K562 (cell line): ENCODE results near the gene PHPT1. TPM values are rescaled to one million over a fixed set of nuclear protein-coding genes. Genes with fewer than 3 reads are reported as not detected.

Source experiments
- MAFG ChIP-seq: fragments of 450-650 bp; conservative IDR thresholded peaks from 2 replicates; pipeline ENCODE4 v1.6.1; 2016; ENCODE audit warnings: missing genetic modification characterization, missing compliant biosample characterization
- MEF2D ChIP-seq: conservative IDR thresholded peaks from 2 replicates; pipeline ENCODE4 v1.6.1; 2016; ENCODE audit warnings: low read depth, missing genetic modification characterization, missing compliant biosample characterization
- NCOA4 ChIP-seq: fragments of 450-650 bp; IDR thresholded peaks from 2 replicates; pipeline ENCODE4 v1.6.1; 2018; ENCODE audit warnings: mild to moderate bottlenecking; ENCODE audit not compliant: partially characterized antibody
- NCOA6 ChIP-seq: fragments of 450-650 bp; IDR thresholded peaks from 2 replicates; pipeline ENCODE4 v1.6.1; 2017; ENCODE audit warnings: mild to moderate bottlenecking
- NELFE ChIP-seq: IDR thresholded peaks from 2 replicates; pipeline ENCODE4 v1.6.1; 2011; ENCODE audit warnings: mild to moderate bottlenecking; ENCODE audit not compliant: insufficient read depth, insufficient read length
- NFIX ChIP-seq: fragments of 250-450 bp; sonication (Bioruptor Pico); IDR thresholded peaks from 2 replicates; pipeline ENCODE4 v1.4.0; 2020; ENCODE audit warnings: low read depth, mild to moderate bottlenecking, moderate library complexity
- NR3C1 ChIP-seq: sonication (generic); formaldehyde crosslinking; IDR thresholded peaks from 2 replicates; pipeline ENCODE4 v1.8.1; 2022; ENCODE audit warnings: missing genetic modification reagents
- PCBP2 ChIP-seq: fragments of 200-400 bp; formaldehyde crosslinking; IDR thresholded peaks from 2 replicates; pipeline ENCODE4 v1.6.1; 2018; ENCODE audit warnings: low read length, low read depth, mild to moderate bottlenecking, moderate library complexity; ENCODE audit not compliant: poor library complexity, severe bottlenecking
- RB1 ChIP-seq: fragments of 450-650 bp; IDR thresholded peaks from 2 replicates; pipeline ENCODE4 v1.6.1; 2017; ENCODE audit warnings: low read depth, mild to moderate bottlenecking
- ZFP1 ChIP-seq: fragments of 450-650 bp; formaldehyde crosslinking; IDR thresholded peaks from 2 replicates; pipeline ENCODE4 v1.4.0; 2020; ENCODE audit warnings: mild to moderate bottlenecking, mixed read lengths
- ZNF124 ChIP-seq: sonication (generic); formaldehyde crosslinking; IDR thresholded peaks from 2 replicates; pipeline ENCODE4 v1.8.1; 2022; ENCODE audit warnings: missing genetic modification reagents
- ZNF561 ChIP-seq: fragments of 450-650 bp; formaldehyde crosslinking; conservative IDR thresholded peaks from 2 replicates; pipeline ENCODE4 v1.4.0; 2020; ENCODE audit warnings: mild to moderate bottlenecking, moderate library complexity
- ZNF589 ChIP-seq: fragments of 200-800 bp; sonication (Bioruptor generic); IDR thresholded peaks from 2 replicates; pipeline ENCODE4 v1.6.1; 2016; ENCODE audit warnings: low read depth, missing genetic modification characterization, missing compliant biosample characterization
- polyA plus RNA-seq, 8 experiments: library from polyadenylated mRNA; depleted of rRNA in 4 of 8; stranded (reverse) in 5 of 8; unstranded in 3 of 8; fragments of >200 nt; fragmentation: Nextera tagmentation in 2 of 8; fragmentation: Illumina TruSeq in 1 of 8; extraction: Ambion mirVana in 2 of 8; extraction: Trizol in 1 of 8; gene quantifications; 2 replicates each; pipeline versions ENCODE4 v1.2.1 to v1.2.3, GENCODE V29; 2011 to 2014; ENCODE audit warnings: inconsistent platforms in 1 of 8, missing spikeins in 1 of 8
- total RNA-seq, 7 experiments: library from RNA; depleted of rRNA in 6 of 7; stranded (reverse); fragments of >200 nt in 6 of 7; fragmentation: Illumina TruSeq in 2 of 7; extraction: Trizol in 2 of 7; gene quantifications; 2 replicates each; pipeline versions ENCODE4 v1.2.1 to v1.2.3, GENCODE V29; 2011 to 2021; ENCODE audit warnings: low replicate concordance in 1 of 7
- TF ChIP-seq, protein P1 (sequence below): sonication (generic); formaldehyde crosslinking; IDR thresholded peaks from 2 replicates; pipeline ENCODE4 v1.8.0; 2022; ENCODE audit warnings: mild to moderate bottlenecking, missing genetic modification reagents
- TF ChIP-seq, protein P2 (sequence below): fragments of 450-650 bp; IDR thresholded peaks from 2 replicates; pipeline ENCODE4 v1.6.1; 2016; ENCODE audit warnings: mild to moderate bottlenecking
- TF ChIP-seq, protein P3 (sequence below): sonication (generic); formaldehyde crosslinking; IDR thresholded peaks from 2 replicates; pipeline ENCODE4 v1.8.0; 2022; ENCODE audit warnings: missing genetic modification reagents, mild to moderate bottlenecking, borderline replicate concordance
- TF ChIP-seq, protein P4 (sequence below): fragments of 150-350 bp; IDR thresholded peaks from 2 replicates; pipeline ENCODE4 v1.6.1; 2014; ENCODE audit warnings: low read depth, mild to moderate bottlenecking, low read length, borderline replicate concordance

Gene PHPT1
- total and polyA plus RNA-seq, 9 of the 15 experiments (the other 6 are each of a cell fraction or from before 2014, with no cell fraction given), result 20.9 to 166 (median 129) TPM

DNA sequence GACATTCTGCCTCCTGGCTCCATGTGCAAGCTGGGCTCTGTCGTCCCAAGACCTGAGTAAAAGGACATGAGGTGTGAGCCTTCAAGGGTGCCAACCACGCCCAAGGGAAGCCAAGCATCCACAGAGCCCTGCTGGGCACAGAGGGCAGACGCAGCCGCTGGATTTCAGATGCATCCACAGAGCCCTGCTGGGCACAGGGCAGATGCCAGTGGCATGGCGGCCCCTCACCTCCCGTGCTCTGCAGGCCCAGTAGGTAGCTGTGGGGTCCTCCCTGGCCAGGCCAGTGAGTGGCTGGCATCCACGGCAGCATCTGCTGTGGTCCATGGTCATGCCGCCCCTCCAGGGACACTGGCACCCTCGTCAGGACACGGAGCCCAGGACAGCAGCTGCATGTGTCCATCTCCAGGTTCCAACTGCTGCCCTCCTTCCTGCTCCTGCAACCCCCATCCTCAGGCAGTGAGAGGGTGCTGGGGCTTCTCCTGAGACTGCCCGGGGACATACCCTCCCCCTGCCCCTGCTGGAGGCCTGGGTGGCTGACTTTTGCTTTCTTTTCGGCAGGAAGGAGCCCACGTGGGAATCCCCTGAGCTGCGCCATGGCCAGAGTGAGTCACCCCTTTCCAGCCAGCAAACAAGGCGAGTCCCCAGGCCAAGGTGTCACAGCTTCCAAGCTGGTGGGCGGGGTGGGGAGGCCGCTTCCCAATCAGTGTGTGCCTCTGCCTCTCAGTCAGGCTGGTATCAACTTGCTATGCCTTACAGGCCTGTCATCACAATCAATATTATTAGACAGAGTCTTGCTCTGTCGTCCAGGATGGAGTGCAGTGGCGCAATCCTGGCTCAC is 33.1 kb downstream of the PHPT1 start (continued):
- TF ChIP-seq, protein P1, sequence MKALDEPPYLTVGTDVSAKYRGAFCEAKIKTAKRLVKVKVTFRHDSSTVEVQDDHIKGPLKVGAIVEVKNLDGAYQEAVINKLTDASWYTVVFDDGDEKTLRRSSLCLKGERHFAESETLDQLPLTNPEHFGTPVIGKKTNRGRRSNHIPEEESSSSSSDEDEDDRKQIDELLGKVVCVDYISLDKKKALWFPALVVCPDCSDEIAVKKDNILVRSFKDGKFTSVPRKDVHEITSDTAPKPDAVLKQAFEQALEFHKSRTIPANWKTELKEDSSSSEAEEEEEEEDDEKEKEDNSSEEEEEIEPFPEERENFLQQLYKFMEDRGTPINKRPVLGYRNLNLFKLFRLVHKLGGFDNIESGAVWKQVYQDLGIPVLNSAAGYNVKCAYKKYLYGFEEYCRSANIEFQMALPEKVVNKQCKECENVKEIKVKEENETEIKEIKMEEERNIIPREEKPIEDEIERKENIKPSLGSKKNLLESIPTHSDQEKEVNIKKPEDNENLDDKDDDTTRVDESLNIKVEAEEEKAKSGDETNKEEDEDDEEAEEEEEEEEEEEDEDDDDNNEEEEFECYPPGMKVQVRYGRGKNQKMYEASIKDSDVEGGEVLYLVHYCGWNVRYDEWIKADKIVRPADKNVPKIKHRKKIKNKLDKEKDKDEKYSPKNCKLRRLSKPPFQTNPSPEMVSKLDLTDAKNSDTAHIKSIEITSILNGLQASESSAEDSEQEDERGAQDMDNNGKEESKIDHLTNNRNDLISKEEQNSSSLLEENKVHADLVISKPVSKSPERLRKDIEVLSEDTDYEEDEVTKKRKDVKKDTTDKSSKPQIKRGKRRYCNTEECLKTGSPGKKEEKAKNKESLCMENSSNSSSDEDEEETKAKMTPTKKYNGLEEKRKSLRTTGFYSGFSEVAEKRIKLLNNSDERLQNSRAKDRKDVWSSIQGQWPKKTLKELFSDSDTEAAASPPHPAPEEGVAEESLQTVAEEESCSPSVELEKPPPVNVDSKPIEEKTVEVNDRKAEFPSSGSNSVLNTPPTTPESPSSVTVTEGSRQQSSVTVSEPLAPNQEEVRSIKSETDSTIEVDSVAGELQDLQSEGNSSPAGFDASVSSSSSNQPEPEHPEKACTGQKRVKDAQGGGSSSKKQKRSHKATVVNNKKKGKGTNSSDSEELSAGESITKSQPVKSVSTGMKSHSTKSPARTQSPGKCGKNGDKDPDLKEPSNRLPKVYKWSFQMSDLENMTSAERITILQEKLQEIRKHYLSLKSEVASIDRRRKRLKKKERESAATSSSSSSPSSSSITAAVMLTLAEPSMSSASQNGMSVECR (CRISPR knock-in tag), result peak; percentile 84
- TF ChIP-seq NR3C1 (CRISPR knock-in tag), result no peak
- TF ChIP-seq, protein P2, sequence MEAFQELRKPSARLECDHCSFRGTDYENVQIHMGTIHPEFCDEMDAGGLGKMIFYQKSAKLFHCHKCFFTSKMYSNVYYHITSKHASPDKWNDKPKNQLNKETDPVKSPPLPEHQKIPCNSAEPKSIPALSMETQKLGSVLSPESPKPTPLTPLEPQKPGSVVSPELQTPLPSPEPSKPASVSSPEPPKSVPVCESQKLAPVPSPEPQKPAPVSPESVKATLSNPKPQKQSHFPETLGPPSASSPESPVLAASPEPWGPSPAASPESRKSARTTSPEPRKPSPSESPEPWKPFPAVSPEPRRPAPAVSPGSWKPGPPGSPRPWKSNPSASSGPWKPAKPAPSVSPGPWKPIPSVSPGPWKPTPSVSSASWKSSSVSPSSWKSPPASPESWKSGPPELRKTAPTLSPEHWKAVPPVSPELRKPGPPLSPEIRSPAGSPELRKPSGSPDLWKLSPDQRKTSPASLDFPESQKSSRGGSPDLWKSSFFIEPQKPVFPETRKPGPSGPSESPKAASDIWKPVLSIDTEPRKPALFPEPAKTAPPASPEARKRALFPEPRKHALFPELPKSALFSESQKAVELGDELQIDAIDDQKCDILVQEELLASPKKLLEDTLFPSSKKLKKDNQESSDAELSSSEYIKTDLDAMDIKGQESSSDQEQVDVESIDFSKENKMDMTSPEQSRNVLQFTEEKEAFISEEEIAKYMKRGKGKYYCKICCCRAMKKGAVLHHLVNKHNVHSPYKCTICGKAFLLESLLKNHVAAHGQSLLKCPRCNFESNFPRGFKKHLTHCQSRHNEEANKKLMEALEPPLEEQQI, result no peak
- TF ChIP-seq ZNF561 (CRISPR knock-in tag), result no peak
- no peak for TF ChIP-seq RB1
- TF ChIP-seq ZFP1 (CRISPR knock-in tag), result no peak
- no peak for TF ChIP-seq MEF2D (tag)
- no peak for TF ChIP-seq PCBP2
- TF ChIP-seq NCOA6, result no peak
- no peak for TF ChIP-seq NFIX (CRISPR knock-in tag)
- no peak for TF ChIP-seq ZNF589 (CRISPR knock-in tag)
- TF ChIP-seq, protein P3, sequence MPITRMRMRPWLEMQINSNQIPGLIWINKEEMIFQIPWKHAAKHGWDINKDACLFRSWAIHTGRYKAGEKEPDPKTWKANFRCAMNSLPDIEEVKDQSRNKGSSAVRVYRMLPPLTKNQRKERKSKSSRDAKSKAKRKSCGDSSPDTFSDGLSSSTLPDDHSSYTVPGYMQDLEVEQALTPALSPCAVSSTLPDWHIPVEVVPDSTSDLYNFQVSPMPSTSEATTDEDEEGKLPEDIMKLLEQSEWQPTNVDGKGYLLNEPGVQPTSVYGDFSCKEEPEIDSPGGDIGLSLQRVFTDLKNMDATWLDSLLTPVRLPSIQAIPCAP (CRISPR knock-in tag), result no peak
- TF ChIP-seq MAFG (tag), result no peak
- TF ChIP-seq NELFE, result no peak
- TF ChIP-seq, protein P4, sequence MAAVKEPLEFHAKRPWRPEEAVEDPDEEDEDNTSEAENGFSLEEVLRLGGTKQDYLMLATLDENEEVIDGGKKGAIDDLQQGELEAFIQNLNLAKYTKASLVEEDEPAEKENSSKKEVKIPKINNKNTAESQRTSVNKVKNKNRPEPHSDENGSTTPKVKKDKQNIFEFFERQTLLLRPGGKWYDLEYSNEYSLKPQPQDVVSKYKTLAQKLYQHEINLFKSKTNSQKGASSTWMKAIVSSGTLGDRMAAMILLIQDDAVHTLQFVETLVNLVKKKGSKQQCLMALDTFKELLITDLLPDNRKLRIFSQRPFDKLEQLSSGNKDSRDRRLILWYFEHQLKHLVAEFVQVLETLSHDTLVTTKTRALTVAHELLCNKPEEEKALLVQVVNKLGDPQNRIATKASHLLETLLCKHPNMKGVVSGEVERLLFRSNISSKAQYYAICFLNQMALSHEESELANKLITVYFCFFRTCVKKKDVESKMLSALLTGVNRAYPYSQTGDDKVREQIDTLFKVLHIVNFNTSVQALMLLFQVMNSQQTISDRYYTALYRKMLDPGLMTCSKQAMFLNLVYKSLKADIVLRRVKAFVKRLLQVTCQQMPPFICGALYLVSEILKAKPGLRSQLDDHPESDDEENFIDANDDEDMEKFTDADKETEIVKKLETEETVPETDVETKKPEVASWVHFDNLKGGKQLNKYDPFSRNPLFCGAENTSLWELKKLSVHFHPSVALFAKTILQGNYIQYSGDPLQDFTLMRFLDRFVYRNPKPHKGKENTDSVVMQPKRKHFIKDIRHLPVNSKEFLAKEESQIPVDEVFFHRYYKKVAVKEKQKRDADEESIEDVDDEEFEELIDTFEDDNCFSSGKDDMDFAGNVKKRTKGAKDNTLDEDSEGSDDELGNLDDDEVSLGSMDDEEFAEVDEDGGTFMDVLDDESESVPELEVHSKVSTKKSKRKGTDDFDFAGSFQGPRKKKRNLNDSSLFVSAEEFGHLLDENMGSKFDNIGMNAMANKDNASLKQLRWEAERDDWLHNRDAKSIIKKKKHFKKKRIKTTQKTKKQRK, result no peak
- no peak for TF ChIP-seq NCOA4
- TF ChIP-seq ZNF124 (CRISPR knock-in tag), result no peak
